Measurements from ENCODE around the gene PCDH9. TPM values are rescaled to one million over a fixed set of nuclear protein-coding genes. Genes with fewer than 3 reads are reported as not detected.

PCDH9 gene
- total RNA-seq, 1 donor from 2014 or later: 5.1 TPM

DNA sequence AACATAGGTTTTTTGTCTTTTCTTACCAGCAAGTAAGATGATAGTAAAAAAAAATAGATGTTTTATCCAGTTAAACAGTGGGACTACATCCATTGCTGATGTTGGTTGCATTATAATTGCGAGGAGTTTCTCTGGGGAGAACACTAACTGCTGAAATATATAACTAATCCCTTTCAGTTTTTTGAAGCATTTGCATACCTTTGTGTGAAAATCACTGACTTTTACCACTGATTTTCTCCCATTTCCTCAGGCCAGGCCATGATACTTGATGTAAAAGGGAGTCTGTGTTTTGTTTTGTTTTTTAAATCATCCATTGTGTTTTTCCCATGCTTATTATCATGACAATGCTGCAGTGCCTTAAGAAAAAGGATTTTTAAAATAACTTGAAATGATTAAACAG lies 699.5 kb downstream of the PCDH9 start:
- no peaks in the 10 kb centered on the region for H3K9me3 ChIP-seq
- no peak overlapping the region for H3K27ac ChIP-seq
- no peaks in the 10 kb centered on the region for H3K36me3 ChIP-seq
- no peak overlapping the region for H3K4me3 ChIP-seq
- intact Hi-C loops (cut with DNase I): no loop called here
- ATAC-seq: no peak
- no peaks in the 10 kb centered on the region for H3K4me1 ChIP-seq
- no peak for DNase-seq
- no peak for TF ChIP-seq CTCF (IDR thresholded peaks at IDR 0.05)
- no peaks in the 10 kb centered on the region for H3K27me3 ChIP-seq

GRCh38 chr13:66530158-66530557 lies 700.0 kb downstream of the PCDH9 start:
- H3K27me3 ChIP-seq: no peaks in the 10 kb centered on the region
- TF ChIP-seq CTCF (IDR thresholded peaks at IDR 0.05): no peak
- no peak overlapping the region for H3K4me3 ChIP-seq
- intact Hi-C loops (cut with DNase I): no loop called here
- ATAC-seq (no peak), DNase-seq (no peak)
- H3K36me3 ChIP-seq: no peaks in the 10 kb centered on the region
- no peaks in the 10 kb centered on the region for H3K4me1 ChIP-seq
- no peak overlapping the region for H3K27ac ChIP-seq
- no peaks in the 10 kb centered on the region for H3K9me3 ChIP-seq

DNA sequence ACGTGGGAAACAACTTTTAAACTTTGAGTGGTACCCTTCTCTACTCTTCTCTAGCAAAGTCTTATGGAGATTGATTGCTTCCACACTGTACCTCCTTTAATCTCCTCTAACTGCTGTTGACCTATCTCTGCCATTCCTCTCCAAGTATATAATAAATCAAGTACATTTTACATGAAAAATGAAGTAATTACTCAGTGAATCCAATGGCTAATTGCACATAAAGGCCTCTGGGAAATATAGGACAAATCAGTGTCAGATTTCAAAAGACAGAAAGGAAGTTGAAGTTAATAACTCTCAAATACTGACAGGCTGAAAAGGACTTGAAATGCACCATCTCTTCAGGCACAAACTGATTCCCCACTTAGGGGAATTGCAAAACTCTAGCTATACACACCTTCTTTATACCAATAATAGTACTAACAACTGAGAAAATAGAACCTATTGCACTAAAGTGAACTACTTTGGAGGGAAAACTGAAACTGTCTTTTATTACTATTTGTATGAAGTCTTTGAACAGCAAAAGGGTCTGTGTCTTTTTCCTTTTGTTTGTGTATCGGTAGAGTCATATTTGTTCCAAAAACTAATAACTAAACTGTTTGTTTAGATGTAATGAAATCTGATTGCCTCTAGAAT lies 701.1 kb downstream of the PCDH9 start:
- intact Hi-C loops (cut with DNase I): no loop called here
- H3K9me3 ChIP-seq: no peaks in the 10 kb centered on the region
- H3K27me3 ChIP-seq: no peaks in the 10 kb centered on the region
- no peaks in the 10 kb centered on the region for H3K4me1 ChIP-seq
- TF ChIP-seq CTCF (IDR thresholded peaks at IDR 0.05): no peak
- DNase-seq (no peak), ATAC-seq (no peak)
- no peaks in the 10 kb centered on the region for H3K36me3 ChIP-seq
- no peak overlapping the region for H3K4me3 ChIP-seq
- no peak overlapping the region for H3K27ac ChIP-seq

DNA sequence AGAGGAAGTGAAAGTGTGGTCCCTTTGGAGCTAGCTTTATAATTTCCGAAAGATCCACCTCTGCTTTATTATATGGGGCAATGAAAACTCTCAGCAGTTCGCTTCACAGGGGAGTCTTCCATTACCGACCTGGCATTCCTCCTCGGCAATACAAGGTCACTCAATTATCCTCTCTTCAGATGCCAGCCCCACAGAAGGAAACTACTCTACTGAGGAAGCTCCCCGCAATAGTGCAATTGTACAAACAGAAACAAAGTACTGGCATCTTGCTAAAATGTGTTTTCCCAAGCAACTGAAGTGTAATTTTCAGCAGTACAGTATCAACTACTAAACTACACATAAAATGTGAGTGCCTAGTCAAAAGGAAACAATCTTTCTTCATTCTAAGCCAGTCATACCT lies 702.0 kb downstream of the PCDH9 start:
- no peak for TF ChIP-seq CTCF (IDR thresholded peaks at IDR 0.05)
- Histone ChIP-seq H3K4me3 (no peak overlapping the region), H3K36me3 (no peaks in the 10 kb centered on the region), H3K4me1 (no peaks in the 10 kb centered on the region), H3K27me3 (no peaks in the 10 kb centered on the region), H3K27ac (no peak overlapping the region), H3K9me3 (no peaks in the 10 kb centered on the region)
- ATAC-seq (no peak), DNase-seq (no peak)
- intact Hi-C loops (cut with DNase I): no loop called here

GRCh38 chr13:66520511-66521355 lies 709.4 kb downstream of the PCDH9 start:
- intact Hi-C loops (cut with DNase I): no loop called here
- Histone ChIP-seq H3K36me3 (no peaks in the 10 kb centered on the region), H3K9me3 (no peaks in the 10 kb centered on the region), H3K27me3 (no peaks in the 10 kb centered on the region), H3K4me1 (no peaks in the 10 kb centered on the region), H3K4me3 (no peak overlapping the region), H3K27ac (no peak overlapping the region)
- ATAC-seq (no peak), DNase-seq (no peak)
- TF ChIP-seq CTCF (IDR thresholded peaks at IDR 0.05): no peak
